ENCODE results near the gene CCDC148. TPM values are rescaled to one million over a fixed set of nuclear protein-coding genes. Genes with fewer than 3 reads are reported as not detected.

The CCDC148 gene
- total and polyA plus RNA-seq, 2 experiments from 2014 or later = 0.64 to 0.86 TPM

DNA sequence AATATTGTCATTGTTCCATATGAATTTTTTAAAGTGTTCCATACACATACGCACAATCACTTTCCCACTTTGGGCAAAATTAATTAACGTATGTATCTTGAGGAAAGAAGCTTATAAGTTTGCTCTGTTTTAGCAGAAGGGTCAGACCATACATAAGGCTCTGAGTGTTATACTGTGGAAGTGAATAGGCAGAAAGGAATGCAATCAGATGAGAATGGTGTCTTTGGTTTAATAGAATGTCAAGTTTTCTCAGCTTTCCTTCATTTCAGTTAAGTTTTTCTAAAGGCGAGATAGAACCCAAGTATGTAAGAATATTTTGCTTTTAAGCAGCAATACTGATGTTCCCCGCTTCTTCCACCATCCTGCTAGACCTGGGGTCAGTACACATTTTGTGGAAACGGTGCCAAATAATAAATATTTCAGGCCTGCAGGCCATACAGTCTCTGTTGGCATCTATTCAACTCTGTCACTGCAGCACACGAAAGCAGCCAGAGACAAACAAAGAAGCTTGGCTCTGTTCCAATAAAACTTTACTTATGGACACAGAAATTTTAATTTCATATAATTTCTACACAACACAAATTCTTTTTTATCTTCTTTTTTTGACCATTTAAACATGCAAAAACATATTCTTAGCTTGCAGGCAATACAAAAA lies 254.3 kb downstream of the CCDC148 start:
- no peak overlapping the region for H3K9ac ChIP-seq
- H3K27me3 ChIP-seq (replicated peaks; ENCODE audit: insufficient read depth) = no peaks in the 10 kb centered on the region
- peak; percentile 13 for DNase-seq
- no peak overlapping the region for H2AFZ ChIP-seq
- no peaks in the 10 kb centered on the region for H3K79me2 ChIP-seq (ENCODE audit: insufficient read depth)
- TF ChIP-seq EZH2phosphoT487 (IDR thresholded peaks at IDR 0.05; ENCODE audit: insufficient read depth, low read depth) = no peak
- TF ChIP-seq EZH2 (IDR thresholded peaks at IDR 0.05; ENCODE audit: insufficient read depth, poor library complexity, severe bottlenecking) = no peak
- no peaks in the 10 kb centered on the region for H3F3A ChIP-seq (ENCODE audit: insufficient read depth)
- WGBS, 2 experiments (ENCODE audit: low coverage in 1 of 2, low lambda C conversion rate in 2 of 2, missing lambda C conversion rate in 2 of 2) = 37 to 44% methylated on average over 6 of the region's 6 CpGs
- no peaks in the 10 kb centered on the region for H3K9me3 ChIP-seq (ENCODE audit: low read depth)
- no peaks in the 10 kb centered on the region for H3K9me2 ChIP-seq (ENCODE audit: insufficient read depth)
- no peaks in the 10 kb centered on the region for H3K36me3 ChIP-seq (ENCODE audit: low read depth)
- in situ Hi-C loops (cut with MboI) = no loop called here
- no peak overlapping the region for H3K4me3 ChIP-seq
- no peaks in the 10 kb centered on the region for H4K20me1 ChIP-seq (ENCODE audit: insufficient read depth)
- H3K4me1 ChIP-seq (ENCODE audit: insufficient read depth) = no peaks in the 10 kb centered on the region
- no peak overlapping the region for H3K27ac ChIP-seq
- no peak overlapping the region for H3K4me2 ChIP-seq (ENCODE audit: unreplicated experiment)

DNA sequence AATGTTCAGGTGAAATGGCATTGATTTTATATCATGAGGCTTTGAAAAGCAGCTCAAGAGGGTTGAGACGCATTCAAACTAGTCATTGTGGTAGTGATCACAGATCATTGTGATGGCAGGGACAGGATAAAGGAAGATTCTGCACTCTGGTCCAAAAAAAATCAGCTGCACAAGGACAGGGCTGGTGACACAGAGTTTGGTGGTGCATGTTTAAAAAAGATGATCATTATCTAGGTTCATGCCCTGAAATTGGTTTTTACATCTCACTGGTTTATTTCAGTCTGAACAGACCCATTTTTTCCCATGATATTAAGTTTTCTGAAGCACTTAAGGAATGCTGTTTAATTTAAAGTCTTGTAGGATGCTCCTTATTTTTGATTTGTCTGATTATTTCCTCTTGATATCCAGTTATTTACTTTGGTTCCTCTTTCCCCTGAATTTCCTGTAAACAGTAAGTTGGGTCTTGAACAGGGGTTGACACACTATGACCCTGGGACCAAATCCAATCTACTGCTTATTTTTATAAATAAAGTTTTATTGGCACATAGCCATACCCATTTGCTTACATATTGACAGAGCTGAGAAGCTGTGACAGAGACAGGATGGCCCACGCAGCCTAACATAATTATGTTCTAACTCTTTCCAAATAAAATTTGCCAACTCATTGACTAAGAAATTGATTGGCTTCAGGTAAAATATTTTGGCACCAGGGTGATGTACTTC lies 256.5 kb downstream of the CCDC148 start:
- no peak overlapping the region for H3K4me3 ChIP-seq
- in situ Hi-C loops (cut with MboI) = loop anchor here (25.0 kb wide), 1 partner anchor 537 kb away; no protein-coding TSS in a partner anchor
- no peaks in the 10 kb centered on the region for H3F3A ChIP-seq (ENCODE audit: insufficient read depth)
- TF ChIP-seq EZH2phosphoT487 (IDR thresholded peaks at IDR 0.05; ENCODE audit: insufficient read depth, low read depth) = no peak
- no peaks in the 10 kb centered on the region for H3K4me1 ChIP-seq (ENCODE audit: insufficient read depth)
- H3K9me3 ChIP-seq (ENCODE audit: low read depth) = no peaks in the 10 kb centered on the region
- H2AFZ ChIP-seq = no peak overlapping the region
- H3K9me2 ChIP-seq (ENCODE audit: insufficient read depth) = no peaks in the 10 kb centered on the region
- no peaks in the 10 kb centered on the region for H3K36me3 ChIP-seq (ENCODE audit: low read depth)
- H4K20me1 ChIP-seq (ENCODE audit: insufficient read depth) = no peaks in the 10 kb centered on the region
- no peaks in the 10 kb centered on the region for H3K79me2 ChIP-seq (ENCODE audit: insufficient read depth)
- no peak for DNase-seq
- H3K27ac ChIP-seq = no peak overlapping the region
- H3K9ac ChIP-seq = no peak overlapping the region
- 62 to 74% methylated on average over 2 of the region's 2 CpGs for WGBS, 2 experiments (ENCODE audit: low coverage in 1 of 2, low lambda C conversion rate in 2 of 2, missing lambda C conversion rate in 2 of 2)
- no peaks in the 10 kb centered on the region for H3K27me3 ChIP-seq (replicated peaks; ENCODE audit: insufficient read depth)
- H3K4me2 ChIP-seq (ENCODE audit: unreplicated experiment) = no peak overlapping the region

DNA sequence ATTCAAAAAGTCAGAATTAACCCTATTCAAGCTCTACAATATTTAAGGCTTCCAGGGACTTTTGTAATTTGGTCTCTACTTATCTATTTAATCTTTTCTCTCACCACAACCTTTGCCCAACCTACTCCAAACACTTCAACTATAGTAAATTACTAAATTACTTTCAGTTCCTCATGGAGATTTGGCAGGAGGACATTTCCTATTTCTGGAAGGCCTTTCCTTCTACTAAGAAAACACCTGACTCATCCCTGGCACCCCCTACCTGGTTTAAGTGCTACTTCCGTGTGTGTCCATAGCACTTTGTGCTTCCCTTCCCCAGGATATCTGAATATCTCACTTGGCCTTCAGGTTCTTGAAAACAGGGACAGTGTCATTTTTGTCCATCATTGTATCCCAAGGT lies 258.6 kb downstream of the CCDC148 start:
- Histone ChIP-seq H3K4me3 (no peak overlapping the region), H2AFZ (no peak overlapping the region), H3K4me1 (ENCODE audit: insufficient read depth) (no peaks in the 10 kb centered on the region), H3K9me3 (ENCODE audit: low read depth) (no peaks in the 10 kb centered on the region), H4K20me1 (ENCODE audit: insufficient read depth) (no peaks in the 10 kb centered on the region), H3K4me2 (ENCODE audit: unreplicated experiment) (no peak overlapping the region), H3K36me3 (ENCODE audit: low read depth) (no peaks in the 10 kb centered on the region), H3K27me3 (replicated peaks; ENCODE audit: insufficient read depth) (no peaks in the 10 kb centered on the region), H3K79me2 (ENCODE audit: insufficient read depth) (no peaks in the 10 kb centered on the region), H3K27ac (no peak overlapping the region), H3K9me2 (ENCODE audit: insufficient read depth) (no peaks in the 10 kb centered on the region), H3F3A (ENCODE audit: insufficient read depth) (no peaks in the 10 kb centered on the region), H3K9ac (no peak overlapping the region)
- DNase-seq = no peak
- 74 to 77% methylated on average over 1 of the region's 1 CpG for WGBS, 2 experiments (ENCODE audit: low coverage in 1 of 2, low lambda C conversion rate in 2 of 2, missing lambda C conversion rate in 2 of 2)
- TF ChIP-seq EZH2 (IDR thresholded peaks at IDR 0.05; ENCODE audit: insufficient read depth, poor library complexity, severe bottlenecking) = no peak
- no peak for TF ChIP-seq EZH2phosphoT487 (IDR thresholded peaks at IDR 0.05; ENCODE audit: insufficient read depth, low read depth)
- in situ Hi-C loops (cut with MboI) = loop anchor here (25.0 kb wide), 1 partner anchor 539 kb away; no protein-coding TSS in a partner anchor

DNA sequence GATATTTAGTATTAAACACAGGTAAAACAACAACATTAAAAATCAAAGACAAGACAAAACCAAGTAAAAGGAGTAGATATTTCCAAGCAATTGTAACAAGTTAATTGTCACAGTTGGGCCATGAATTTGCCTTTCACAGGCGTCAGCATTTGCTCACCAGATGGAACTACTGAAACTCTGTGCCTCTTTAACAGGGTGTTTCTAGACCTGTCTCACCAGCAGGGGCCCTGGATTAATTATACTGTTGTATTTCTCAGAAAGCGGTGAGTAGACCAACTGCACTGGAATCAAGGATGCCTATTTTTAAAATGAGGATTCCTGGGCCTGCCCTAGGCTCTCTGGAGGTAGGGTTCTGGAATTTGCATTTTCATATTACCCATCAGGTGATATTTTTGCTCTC lies 262.3 kb downstream of the CCDC148 start:
- H3K9me2 ChIP-seq (ENCODE audit: insufficient read depth) = no peaks in the 10 kb centered on the region
- TF ChIP-seq EZH2phosphoT487 (IDR thresholded peaks at IDR 0.05; ENCODE audit: insufficient read depth, low read depth) = no peak
- no peak for TF ChIP-seq EZH2 (IDR thresholded peaks at IDR 0.05; ENCODE audit: insufficient read depth, poor library complexity, severe bottlenecking)
- H3K79me2 ChIP-seq (ENCODE audit: insufficient read depth) = no peaks in the 10 kb centered on the region
- DNase-seq = no peak
- H4K20me1 ChIP-seq (ENCODE audit: insufficient read depth) = no peaks in the 10 kb centered on the region
- WGBS, 2 experiments (ENCODE audit: low coverage in 1 of 2, low lambda C conversion rate in 2 of 2, missing lambda C conversion rate in 2 of 2) = 23 to 40% methylated on average over 2 of the region's 2 CpGs
- no peaks in the 10 kb centered on the region; the same call in none of the 2 replicates for H3K27me3 ChIP-seq (replicated peaks; ENCODE audit: insufficient read depth)
- H3K4me3 ChIP-seq = no peak overlapping the region
- H3K36me3 ChIP-seq (ENCODE audit: low read depth) = no peaks in the 10 kb centered on the region
- no peak overlapping the region for H3K9ac ChIP-seq
- H2AFZ ChIP-seq = no peak overlapping the region
- in situ Hi-C loops (cut with MboI) = loop anchor here (25.0 kb wide), 1 partner anchor 543 kb away; no protein-coding TSS in a partner anchor
- H3K27ac ChIP-seq = no peak overlapping the region
- 0 out of 2 replicates have a peak, but pooled peaks cover 5% of the 10 kb centered on the region for H3K4me1 ChIP-seq (ENCODE audit: insufficient read depth)
- no peak overlapping the region for H3K4me2 ChIP-seq (ENCODE audit: unreplicated experiment)
- no peaks in the 10 kb centered on the region for H3F3A ChIP-seq (ENCODE audit: insufficient read depth)
- H3K9me3 ChIP-seq (ENCODE audit: low read depth) = no peaks in the 10 kb centered on the region

Measured in GM23248 (cell line).